NB4 (cell line): ENCODE data around the gene HOXB8.
A peak's percentile ranks its signal among the peaks of the same experiment; 100 is the strongest.

Experiments
- DNase-seq: peaks from one replicate; pipeline ENCODE4 v3.0.0; 2010; ENCODE audit warnings: low read depth
- H3K4me3 ChIP-seq: one replicate; pipeline ENCODE4 v1.5.1; 2011; ENCODE audit warnings: mild to moderate bottlenecking, low read depth, low read length, moderate library complexity
- MYC ChIP-seq: IDR thresholded peaks from 2 replicates; pipeline ENCODE4 v1.6.1; 2011; ENCODE audit warnings: low read depth, low read length
- POLR2A ChIP-seq: IDR thresholded peaks from 2 replicates; pipeline ENCODE4 v1.6.1; 2011; ENCODE audit warnings: mild to moderate bottlenecking; ENCODE audit not compliant: insufficient read length; ENCODE audit errors: extremely low read depth
- TF ChIP-seq, protein P1 (sequence below): IDR thresholded peaks from 2 replicates; pipeline ENCODE4 v1.6.1; 2011; ENCODE audit warnings: low read depth, low read length
- TF ChIP-seq, protein P2 (sequence below): IDR thresholded peaks from one replicate; pipeline ENCODE4 v1.5.1; 2012; ENCODE audit warnings: low read depth, low read length

Gene HOXB8

GRCh38 chr17:48613862-48614694 is 1.0 kb downstream of the HOXB8 start:
- TF ChIP-seq, protein P1, sequence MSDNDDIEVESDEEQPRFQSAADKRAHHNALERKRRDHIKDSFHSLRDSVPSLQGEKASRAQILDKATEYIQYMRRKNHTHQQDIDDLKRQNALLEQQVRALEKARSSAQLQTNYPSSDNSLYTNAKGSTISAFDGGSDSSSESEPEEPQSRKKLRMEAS = no peak
- no peak for TF ChIP-seq POLR2A
- no peak for TF ChIP-seq MYC
- TF ChIP-seq, protein P2, sequence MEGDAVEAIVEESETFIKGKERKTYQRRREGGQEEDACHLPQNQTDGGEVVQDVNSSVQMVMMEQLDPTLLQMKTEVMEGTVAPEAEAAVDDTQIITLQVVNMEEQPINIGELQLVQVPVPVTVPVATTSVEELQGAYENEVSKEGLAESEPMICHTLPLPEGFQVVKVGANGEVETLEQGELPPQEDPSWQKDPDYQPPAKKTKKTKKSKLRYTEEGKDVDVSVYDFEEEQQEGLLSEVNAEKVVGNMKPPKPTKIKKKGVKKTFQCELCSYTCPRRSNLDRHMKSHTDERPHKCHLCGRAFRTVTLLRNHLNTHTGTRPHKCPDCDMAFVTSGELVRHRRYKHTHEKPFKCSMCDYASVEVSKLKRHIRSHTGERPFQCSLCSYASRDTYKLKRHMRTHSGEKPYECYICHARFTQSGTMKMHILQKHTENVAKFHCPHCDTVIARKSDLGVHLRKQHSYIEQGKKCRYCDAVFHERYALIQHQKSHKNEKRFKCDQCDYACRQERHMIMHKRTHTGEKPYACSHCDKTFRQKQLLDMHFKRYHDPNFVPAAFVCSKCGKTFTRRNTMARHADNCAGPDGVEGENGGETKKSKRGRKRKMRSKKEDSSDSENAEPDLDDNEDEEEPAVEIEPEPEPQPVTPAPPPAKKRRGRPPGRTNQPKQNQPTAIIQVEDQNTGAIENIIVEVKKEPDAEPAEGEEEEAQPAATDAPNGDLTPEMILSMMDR = no peak
- H3K4me3 ChIP-seq = no peak overlapping the region
- DNase-seq = no peak

DNA sequence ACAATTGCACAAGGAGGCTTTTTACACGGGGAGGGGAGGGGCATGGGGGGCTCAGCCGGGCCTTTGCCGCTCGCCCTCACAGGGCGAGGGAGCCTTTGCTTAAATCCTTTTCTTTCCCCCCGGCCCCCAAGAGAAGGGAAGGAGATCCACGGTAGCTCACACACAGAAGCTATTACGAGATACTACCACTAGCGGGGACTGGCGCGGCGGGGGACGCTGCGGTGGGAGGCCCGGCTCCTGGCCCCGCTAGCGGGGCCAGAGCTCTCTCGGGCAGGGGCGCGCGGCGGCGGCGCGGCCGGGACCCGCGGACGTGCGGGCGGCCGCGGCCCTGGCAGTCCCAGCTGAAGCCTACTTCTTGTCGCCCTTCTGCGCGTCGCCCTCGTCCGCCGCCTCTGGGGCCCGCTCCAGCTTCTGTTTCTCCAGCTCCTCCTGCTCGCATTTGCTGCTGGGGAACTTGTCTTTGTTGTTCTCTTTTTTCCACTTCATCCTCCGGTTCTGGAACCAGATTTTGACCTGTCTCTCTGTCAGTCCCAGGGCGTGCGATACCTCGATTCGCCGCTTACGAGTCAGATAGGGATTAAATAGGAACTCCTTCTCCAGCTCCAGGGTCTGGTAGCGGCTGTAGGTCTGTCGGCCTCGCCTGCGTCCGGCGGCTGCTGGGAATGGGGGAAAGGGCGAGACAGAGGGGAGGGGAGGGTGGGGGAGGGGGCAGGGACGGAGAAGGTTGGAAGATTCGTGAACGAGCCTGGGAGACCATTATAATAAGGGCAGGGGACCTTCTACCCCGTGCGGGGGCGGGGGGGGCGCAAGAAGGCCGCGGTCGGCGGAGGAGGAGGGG is 2.0 kb downstream of the HOXB8 start:
- TF ChIP-seq, protein P1 = no peak
- TF ChIP-seq, protein P2 = no peak
- no peak for TF ChIP-seq MYC
- no peak for TF ChIP-seq POLR2A
- H3K4me3 ChIP-seq = peak overlapping the region; percentile 1
- DNase-seq = peak; percentile 56

DNA sequence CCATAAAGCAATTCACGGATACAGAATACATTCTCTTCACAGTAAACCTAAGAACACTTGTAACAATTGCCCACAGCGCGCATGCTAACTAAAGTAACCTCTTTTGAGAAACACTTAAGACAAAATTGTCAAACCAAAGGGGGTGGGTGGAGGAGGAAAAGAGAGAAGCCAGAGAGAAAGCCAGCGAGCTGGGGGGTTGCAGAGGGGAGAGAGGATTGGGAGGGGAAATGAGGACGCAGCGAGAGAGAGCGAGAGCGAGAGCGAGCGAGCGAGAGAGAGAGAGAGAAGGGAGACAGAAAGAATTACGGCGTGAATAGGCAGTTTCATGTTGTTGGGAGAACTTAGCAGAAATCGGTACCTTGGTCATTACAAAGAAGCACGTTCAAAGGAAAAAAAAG is 2.6 kb downstream of the HOXB8 start:
- DNase-seq = no peak
- TF ChIP-seq, protein P2 = no peak
- TF ChIP-seq POLR2A (no peak), MYC (no peak)
- TF ChIP-seq, protein P1 = no peak
- peak overlapping the region; percentile 1 for H3K4me3 ChIP-seq

DNA sequence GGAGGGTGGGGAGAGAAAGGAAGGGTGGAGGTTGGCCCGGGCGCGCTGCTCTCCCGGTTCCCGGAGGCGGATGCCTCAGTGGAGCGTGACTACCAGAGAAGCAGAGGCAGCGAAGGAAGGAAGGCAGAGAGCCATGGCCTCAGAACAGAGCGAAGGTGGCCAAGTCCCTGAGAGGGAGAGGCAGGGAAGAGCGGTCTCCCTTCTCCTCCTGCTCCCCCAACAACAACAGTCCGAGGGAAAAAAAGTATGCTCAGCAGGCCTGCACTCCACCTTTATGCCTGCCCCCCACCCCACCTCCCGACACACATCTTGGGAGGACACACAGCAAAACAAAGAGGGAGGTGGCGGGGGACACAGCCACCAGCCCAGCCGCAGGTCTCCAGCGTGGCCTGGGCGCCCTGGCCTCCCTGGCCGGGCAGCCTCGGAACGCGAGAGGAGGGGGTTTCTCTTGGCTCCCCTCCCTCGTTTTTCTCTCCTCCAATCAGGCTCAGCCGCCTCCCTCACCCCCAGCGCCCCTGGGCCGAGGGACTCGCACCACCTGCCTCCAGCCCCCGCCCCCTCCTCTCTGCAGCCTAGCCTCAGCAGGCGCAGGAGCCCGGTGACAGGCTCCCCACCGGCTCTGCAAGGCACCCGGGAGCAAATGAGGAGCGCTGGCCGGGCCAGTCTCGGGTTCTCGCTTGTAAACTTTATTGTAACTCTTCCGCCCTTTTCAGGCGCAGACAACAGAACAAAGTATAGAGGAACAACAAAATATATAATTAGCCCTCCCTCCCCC is 3.2 kb downstream of the HOXB8 start:
- no peak overlapping the region for H3K4me3 ChIP-seq
- DNase-seq = no peak
- TF ChIP-seq, protein P1 = no peak
- no peak for TF ChIP-seq POLR2A
- TF ChIP-seq, protein P2 = no peak
- TF ChIP-seq MYC = no peak

DNA sequence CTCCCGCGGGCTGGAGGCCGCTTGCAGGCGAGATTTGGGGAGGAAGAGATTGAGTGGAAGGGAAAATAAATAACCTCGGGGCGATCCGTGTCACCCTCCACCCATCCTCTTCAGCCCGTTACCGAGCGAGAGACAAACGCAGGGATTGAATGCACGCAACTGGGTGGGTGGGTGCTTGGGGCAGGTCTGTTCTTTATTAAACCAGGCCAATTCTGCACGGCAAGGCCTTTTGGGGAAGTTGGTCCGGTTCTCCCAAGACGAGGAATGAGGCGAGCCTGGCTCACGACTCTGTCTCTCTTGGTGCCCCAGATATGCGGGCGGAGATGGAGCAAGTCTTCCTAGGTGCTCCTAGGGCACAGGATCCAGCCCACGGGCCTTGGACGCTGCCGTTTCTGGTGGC is 3.9 kb downstream of the HOXB8 start:
- TF ChIP-seq MYC = no peak
- TF ChIP-seq, protein P2 = no peak
- TF ChIP-seq, protein P1 = no peak
- no peak for TF ChIP-seq POLR2A
- no peak overlapping the region for H3K4me3 ChIP-seq
- DNase-seq = no peak
